HG03135 (cell line): Measurements from ENCODE around the gene RNASE12.
"Not testable (repeated sequence)": the region's sequence is repeated elsewhere in the genome, so short reads cannot be mapped to it uniquely, and the experiment has no call there.

Experiments used
- ATAC-seq: cut with Tn5 transposase; IDR thresholded peaks from one replicate; pipeline ENCODE4 v1.9.1; 2021; ENCODE audit warnings: mild to moderate bottlenecking, moderate library complexity; ENCODE audit not compliant: unreplicated experiment

Gene RNASE12

GRCh38 chr14:20614038-20614840 lies 23.1 kb upstream of the RNASE12 start:
- peak; percentile 7 for ATAC-seq

DNA sequence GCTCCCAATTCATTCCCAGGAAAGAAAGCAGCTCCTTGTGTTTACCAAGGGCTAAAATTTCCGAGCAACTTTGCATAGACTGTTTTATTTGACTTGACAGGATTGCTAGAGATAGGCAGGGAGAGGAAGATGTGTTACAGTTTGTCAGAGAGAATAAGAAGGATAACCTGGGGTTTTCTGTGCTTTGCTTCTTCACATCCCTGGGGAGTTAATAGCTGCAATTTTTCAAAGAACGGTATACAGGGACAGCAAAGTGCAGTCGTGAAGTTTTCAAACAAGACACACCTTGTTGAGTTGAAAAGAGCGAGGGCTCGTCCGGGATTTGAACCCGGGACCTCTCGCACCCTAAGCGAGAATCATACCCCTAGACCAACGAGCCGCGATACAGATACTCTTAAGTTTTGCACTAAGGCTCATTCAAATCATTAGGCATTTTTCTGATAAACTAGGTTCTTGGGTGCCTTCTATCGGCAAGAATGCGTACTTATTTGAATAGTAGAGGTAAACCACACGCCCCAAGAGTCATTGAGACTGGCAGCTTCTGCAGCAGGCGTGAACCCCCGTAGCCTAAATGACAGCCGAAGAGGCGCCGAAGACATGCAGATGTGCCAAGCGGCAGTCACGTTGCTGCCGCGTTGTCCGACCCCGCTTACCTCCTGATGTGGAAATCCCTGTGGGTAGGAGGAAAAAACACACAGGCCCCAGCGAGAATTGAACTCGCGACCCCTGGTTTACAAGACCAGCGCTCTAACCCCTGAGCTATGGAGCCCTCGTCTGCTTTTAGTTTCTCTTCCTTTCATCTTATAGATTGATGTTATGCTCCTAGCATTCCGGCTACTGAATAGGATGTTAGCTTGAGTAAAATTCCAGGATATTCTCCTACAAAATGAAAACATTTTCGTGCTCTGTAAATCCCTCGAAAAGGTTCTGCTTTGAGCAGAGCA lies 22.2 kb upstream of the RNASE12 start:
- peak; percentile 62 for ATAC-seq

DNA sequence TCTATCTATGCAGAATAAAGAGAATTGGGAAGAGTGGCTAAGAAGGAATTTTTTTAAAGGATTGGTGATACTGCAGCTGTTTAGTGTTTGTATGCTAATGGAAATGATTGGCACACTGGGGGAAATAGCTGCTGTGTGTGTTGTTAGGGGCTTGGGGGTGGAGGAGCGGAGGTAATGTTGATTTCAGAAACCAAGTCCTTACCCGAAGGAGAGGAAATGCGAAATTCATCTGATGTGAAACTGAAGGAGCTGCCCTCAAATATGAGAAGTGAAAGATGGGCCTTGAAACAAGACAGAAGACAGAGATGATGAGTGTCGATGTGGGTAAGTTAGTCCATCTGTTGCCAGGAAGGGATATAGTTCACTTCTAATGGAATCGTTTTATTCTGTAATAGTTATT lies 21.2 kb upstream of the RNASE12 start:
- ATAC-seq, result no peak

DNA sequence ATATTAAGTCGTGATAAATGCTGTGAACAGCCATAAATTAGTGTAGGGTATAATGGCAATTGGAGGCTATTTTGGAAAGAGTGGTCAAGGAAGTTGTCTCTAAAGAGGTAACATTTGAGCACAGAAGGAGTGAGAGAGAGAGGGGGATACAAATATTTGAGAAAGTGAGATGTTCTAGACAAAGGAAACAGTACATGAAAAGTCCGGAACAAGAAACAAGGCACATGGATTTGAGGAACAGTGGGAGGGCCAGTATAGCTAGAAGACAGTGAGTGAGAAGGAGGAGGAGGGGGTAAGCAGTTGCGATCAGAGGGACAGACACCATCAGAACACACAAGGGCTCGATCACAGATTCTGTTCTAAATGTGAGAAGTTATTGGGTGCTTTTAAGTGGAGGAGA lies 20.1 kb upstream of the RNASE12 start:
- no peak for ATAC-seq

- ATAC-seq, result no peak
These were observed 19.0 kb upstream of the RNASE12 start for GRCh38 chr14:20610002-20610765.

DNA sequence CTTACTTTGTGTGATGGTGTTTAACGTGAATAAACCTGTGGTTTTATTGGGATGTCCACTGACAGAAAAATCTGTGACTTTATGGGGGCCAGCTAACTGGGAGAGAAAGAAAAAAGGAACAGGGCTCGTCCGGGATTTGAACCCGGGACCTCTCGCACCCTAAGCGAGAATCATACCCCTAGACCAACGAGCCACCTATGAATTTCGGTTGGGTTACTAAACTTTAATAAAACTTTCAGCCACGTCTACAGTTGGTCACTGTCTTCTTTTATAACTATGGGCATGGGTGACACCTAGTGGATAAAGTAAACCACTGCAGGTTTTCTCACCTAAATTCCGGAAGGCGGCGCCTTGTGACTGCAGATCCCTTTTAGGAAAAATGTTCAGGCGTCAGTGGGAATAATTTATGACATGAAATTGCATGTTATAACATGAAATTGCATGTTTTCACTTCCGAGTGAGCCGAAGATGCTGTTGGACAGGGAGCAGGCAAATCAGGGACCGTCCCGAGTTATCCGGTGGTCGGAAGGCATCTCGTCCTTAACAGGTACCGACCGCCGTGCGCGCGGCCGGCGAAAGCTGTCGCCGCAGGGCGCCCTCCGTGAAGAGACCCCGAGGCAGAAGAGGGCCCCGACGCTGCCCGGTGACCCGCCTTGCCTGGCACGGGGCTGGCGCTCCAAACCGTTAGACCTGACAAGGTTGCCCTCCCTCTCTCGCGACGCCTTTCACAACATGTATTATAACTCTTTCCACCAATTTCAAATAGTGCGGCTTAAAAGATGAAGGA lies 18.2 kb upstream of the RNASE12 start:
- ATAC-seq, result peak; percentile 27

DNA sequence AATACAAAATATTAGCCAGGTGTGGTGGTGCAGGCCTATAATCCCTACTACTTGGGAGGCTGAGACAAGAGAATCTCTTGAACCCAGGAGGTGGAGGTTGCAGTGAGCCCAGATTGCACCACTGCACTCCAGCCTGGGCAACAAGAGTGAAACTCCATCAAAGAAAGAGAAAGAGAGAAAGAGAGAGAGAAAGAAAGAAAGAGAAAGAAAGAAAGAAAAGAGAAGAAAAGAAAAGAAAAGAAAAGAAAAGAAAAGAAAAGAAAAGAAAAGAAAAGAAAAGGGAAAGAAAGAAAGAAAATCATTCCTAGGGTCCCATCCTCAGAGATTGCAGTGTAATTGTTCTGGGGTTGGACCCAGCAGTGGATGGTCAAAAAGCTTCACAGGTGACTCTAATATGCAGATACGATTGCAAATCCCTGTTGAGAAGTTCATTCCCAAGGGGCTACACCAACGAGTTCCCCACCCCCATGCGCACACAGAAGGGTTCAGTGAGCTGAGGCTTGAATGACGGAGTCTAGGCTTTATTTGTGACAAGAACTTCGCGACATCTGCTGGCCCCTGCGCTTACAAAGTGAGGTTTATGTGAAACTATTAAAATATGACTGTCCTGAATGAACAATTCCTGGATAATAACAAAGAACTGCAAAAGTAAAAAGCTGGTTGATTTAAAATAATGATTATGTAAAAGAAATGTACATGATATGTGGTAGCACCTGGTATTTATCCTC lies 17.4 kb upstream of the RNASE12 start:
- no peak for ATAC-seq

GRCh38 chr14:20607617-20608016 lies 16.4 kb upstream of the RNASE12 start:
- no peak for ATAC-seq

DNA sequence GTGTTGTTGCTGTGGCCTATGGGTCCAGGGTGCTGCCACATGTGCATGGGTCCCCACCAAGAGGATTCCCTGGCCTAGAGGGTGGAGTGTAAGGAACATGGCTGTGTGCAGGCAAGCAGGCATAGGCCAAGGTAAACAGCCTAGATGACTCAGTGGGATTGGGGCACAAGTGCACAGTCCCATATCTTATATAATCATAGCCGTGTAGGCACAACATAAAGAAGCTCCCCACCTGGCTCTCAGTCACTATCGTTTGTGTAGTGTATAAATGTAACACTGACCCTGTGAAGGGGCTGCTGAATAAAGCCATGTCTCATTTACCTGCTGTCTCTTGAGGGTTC lies 15.7 kb upstream of the RNASE12 start:
- ATAC-seq, result no peak

DNA sequence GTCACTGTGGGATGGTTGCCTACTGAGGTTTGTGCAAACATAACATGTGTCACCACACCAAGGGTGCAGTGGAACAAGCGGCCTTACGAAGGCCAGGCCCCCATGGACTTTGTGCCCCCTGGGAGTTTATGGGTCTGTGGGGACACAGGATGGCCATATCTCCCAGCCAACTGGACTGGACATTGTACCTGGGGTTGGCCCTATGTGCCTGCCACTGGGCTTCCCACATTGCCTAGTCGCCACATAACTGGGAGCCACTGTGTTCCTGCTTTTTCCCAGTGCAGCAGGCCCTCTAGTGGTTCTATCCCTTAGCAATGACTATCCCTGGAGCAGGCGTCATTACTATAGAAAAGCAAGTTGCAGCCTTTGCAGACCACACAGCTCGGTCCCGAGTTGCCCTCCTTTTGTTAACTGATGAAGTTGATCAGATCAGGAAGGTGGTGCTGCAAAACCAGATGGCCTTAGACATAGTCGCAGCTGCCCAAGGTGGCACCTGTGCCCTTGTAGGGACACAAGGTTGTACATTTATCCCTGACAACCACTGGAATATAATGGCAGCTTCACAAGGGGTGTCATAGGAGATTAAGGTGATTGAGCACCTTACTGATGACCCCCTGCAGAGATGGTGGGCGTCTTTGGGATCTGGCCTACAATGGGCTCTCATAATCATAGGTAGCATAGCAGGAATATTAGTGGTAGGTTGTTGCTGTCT lies 15.2 kb upstream of the RNASE12 start:
- ATAC-seq, result no peak

GRCh38 chr14:20603813-20604690 lies 12.9 kb upstream of the RNASE12 start:
- no peak for ATAC-seq

DNA sequence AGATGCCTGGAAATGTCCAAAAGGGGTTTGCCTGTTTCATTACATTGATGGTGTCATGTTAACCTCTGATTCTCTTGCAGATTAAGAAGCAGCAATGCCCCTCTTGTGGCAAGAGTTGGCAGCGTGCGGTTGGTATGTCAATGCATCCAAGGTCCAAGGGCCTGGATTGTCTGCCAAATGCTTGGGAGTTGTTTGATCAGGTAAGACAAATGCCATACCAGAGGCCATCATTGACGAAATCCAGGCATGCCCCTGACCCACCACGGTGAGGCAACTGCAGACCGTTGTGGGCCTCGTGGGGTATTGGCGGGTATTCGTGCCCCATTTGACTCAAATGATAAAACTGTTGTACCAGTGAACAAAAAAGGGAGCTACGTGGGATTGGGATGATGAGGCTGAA lies 11.4 kb upstream of the RNASE12 start:
- ATAC-seq, result no peak

DNA sequence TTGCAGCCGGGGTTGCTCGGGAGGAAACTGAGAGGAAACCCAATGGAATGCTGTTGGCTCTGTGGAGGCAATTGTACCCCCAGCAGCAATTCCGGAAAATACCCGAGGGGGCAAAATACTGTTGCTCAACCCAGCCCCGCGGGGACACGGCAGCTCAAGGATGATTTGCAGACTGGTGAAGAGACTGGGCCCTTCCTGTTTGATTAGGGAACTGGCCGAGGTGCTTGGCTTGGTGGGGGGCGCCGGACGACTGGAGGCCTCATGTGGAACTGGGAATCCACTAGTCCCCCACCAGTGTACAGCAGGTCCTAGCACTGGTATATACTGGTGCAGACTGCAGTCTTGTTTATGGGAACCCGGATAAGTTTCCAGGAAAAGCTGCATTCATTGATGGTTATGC lies 10.3 kb upstream of the RNASE12 start:
- no peak for ATAC-seq

DNA sequence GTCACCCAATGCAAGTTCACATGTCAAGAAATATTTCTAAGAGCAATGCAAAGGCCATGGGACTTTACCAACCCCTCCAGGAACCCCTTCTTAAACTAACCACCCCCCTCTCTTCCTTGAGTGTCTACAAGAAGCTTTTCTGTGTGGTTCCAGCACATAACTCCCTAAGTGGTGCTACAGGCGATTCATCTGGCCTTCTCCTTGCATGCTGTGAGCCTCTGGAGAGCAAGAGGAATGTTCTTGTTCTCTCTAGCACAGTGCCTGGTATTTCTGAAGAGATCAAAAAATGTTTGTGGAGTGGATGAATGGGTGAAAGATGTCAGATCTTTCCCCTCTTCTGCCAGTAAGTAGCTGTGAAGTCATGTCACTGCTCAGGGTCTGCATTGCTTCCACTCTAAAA lies 5.9 kb upstream of the RNASE12 start:
- no peak for ATAC-seq

- ATAC-seq, result not testable (repeated sequence)
These were observed 4.5 kb upstream of the RNASE12 start for GRCh38 chr14:20595726-20596125.

DNA sequence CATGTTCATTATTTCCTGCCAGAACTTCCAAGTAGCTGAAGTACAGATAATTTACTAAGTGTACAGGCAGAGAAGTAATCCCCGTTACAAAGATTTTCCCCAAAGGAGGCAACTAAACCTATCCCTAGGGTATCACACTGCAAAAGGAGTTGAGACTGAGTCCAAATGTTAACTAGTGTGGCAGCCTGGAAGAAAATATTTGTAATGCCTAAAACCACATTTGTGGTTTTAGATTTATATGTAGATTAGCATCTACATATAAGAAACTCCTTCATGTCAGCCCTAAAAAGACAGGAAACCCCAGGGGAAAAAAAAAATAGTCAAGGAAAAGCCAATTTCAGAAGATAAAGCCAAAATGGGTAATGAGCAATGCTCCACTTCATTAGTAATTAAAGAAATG lies 1.4 kb upstream of the RNASE12 start:
- no peak for ATAC-seq

DNA sequence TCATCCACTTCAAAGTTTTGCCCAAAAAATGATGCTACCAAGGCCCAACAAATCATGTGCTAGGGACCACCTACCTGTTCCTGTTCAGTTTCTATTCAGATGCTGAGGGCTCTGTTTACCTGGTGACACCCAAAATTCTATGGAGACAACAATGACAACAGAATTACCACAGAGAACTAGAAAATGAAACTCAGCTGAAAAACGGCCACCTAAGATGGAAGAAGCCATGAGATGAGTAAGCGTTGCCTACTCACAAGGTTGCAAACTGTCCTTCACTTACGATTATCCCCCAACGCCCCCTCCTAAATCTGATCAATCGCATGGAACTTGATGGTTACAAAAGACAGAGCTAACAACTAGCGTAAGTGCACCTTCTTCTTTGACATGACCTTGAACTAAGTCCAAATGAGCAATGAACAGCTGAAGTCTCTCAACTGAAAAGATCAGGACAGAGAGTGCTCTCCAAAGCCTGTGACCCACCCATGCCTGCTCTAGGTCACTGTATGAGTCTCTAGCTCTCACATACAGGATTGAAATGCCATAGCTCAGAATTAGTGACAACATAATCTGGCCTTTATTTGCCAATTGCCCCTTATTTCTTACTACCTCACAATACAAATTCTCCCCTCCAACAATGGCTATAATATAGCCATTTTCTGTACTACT lies 3.6 kb downstream of the RNASE12 start, which contains the start of gene RNASE11:
RNASE11 (minus strand) TSS at position 513 of the 666 bp plus-strand sequence.
- no peak for ATAC-seq

DNA sequence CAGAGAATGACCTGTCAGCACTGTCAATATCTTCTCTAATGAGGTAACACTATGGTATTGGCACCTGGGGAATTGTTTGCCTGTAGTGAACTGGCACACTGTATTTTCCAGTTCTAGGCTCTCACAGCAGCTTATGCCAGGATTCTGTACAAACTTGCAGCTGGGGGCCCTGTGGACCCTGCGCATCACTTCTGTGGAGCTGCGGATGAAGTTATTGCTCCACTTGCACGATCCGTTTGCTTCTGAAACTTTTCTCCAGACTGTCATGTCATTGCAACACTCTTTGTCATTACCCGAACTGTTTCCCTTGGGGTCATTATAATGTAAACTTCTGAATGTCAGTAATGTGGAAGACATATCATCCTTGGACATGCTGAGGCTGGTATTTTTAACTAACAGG lies 7.3 kb downstream of the RNASE12 start:
- no peak for ATAC-seq
